HG02763 (cell line): ENCODE data around the gene E2F1.

Experiments used
- ATAC-seq: cut with Tn5 transposase; IDR thresholded peaks from one replicate; pipeline ENCODE4 v1.9.1; 2021; ENCODE audit warnings: mild to moderate bottlenecking, moderate library complexity; ENCODE audit not compliant: unreplicated experiment

Gene E2F1

DNA sequence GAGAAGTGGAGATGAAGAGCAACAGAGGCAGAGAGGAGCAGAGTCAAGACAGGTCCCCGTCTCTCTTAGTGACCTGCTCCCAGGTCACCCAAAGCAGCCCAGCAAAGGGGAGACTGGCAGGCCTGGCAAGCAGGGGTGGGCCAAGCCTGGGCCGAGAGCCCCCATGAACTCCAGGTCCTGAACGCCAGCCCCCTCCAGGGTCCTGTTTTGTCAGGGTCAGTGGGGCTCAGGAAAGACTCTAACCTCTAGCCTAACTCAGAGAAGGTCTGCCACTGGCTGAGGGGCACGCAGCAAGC is 13.1 kb downstream of the E2F1 start:
- no peak for ATAC-seq

DNA sequence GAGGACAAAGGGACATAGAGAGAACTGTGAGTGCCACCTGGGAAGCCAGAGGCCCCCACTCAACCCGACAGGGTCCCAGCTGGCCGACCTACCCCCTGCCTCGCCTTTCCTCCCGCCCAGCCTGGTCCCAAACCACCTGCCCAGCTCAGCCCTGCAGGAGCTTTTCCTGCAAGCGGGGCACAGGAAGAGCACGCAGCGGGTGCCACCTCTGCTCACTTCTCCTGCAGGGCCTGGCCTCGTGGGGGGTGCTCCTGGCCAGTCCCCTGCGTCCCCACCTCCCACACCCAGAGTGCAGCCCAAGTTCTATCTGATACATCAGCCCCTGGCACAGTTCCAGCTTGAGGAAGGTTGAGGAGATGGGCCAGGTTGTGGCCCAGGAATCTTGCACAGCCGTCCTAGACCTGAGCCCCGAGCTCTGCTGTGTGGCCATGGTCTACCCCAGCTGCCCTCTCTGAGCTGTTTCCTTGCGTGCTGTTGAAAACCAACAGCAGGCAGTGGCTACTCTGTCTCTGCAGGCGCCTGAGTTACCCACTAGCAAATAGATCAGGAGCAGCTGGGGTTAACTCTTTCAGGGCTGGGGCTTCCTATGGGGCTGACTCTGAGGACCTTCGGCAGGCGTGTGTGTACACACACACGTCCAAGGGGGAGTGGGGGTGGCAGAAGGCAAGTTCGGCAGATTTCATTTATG is 13.6 kb downstream of the E2F1 start:
- no peak for ATAC-seq

DNA sequence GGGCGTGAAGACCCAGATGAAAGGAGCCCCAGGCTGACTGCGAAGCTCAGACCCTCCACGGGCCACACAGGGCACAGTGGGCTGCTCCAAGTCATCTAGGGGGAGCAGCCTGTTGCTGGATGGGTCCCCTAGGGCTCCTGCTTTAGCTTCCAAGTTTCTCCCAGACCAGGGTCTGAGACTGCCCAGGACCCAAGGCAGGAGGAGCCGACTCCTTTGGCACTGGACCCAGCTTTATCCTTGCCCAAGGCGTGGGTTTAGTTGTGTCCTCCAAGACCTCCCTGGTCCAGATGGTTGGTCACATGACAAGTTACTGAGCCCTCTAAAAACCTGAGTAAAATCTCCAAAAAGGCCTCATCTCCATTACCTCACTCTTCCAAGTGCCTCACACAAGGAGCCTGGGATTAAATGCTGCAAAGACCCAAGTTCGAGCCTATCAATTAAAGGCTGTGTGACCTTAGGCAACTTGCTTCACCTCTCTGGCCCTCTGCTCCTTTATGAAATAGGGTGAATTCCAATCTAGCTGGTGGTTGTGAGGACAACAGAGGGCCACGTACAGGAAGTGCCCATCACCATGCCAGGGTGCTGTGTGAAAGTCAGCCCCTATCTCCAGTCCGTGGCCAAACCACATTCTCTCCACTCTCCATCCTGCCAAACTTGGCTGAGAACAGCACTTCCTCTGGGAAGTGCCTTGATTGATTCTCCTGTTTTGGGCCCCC is 14.5 kb downstream of the E2F1 start:
- ATAC-seq = no peak

DNA sequence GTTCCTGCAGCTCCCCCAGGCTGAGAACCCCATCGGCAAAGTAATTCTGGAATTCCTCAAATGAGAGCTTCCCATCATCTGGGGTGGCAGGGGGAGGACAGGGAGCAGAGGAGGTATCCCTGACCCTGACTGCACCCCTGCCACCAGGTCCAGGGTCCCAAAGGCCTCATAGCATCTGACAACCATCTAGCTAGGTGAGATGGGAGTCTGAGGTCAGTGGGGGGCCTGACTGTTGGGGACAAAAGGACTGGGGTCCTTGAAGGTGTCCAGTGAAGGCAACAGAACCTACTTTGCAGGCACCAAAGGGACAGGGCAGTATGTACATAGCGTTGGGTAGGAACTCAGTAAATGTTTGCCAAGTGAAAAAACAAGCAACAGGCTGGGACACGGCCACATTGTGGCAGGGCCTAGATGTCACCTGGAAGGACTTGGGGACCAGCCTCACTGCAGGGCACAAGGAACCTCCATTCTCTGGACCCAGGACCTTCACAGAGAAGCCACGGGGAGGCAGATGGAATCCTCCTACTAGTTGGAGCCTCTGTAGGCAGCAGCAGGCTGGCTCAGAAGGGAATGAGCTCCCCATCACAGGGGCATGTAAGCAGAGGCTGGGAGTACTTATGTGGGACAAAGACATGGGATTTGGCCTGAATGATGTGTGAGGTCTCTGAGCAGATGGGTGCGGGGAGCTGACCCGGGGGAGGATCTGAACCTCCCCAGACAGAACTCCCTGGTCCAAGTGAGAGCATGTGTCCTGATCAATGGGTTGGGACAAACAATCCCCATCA is 15.3 kb downstream of the E2F1 start:
- no peak for ATAC-seq

DNA sequence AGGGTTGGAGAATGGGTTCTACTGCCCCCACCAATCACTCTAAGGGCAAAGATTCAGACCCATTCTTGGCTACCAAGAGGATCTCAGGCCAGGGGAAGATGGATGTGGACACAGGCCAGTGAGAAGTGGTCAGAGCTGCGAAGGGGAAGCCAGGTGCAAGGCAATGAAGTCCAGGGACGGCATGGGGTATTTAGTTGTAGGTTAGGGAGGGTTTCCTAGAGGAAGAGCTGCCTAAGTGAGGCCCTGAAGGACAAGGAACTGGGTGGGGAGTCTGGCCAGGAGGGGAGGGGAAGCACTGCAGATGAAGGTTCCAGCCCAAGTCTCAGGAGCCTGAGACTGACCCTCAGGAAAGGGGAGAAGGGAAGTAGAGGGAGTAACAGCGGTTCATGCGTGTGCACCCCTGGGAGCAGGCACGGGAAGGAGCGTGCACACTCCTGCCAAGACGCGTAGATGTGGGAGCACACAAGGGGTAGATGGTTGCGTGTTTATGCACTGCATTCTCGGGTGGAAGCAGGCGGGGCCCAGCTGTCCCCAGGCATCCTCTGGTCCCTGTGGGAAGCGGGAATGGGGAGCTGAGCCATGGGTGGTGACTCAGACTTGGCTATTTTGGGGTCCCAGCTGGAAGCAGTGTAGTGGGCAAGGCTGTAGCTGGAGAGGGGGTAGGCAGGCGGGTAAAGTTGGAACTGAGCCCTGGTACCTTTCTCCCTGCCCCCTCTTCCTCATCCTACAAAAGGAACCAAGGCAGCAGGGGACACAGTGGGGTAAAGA is 16.1 kb downstream of the E2F1 start:
- no peak for ATAC-seq

DNA sequence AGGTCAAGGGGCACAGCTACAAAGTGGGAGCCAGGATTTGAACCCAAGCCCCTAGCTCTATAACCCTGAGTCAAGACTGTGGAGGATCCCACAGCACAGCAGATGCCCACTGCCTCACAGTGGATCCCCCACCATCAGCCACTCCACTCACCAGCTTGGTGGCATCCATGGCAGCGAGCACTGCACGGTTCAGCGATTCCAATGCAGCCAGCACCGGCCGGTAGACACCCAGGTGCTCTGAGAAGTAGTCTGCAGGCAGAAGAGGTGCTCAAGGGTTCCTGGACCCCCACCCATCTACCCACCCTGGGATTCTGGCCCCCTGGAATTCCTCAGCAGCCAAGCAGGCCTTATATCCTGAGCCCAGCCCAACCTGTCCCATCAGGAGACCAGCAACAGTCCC is 17.0 kb downstream of the E2F1 start:
- no peak for ATAC-seq

DNA sequence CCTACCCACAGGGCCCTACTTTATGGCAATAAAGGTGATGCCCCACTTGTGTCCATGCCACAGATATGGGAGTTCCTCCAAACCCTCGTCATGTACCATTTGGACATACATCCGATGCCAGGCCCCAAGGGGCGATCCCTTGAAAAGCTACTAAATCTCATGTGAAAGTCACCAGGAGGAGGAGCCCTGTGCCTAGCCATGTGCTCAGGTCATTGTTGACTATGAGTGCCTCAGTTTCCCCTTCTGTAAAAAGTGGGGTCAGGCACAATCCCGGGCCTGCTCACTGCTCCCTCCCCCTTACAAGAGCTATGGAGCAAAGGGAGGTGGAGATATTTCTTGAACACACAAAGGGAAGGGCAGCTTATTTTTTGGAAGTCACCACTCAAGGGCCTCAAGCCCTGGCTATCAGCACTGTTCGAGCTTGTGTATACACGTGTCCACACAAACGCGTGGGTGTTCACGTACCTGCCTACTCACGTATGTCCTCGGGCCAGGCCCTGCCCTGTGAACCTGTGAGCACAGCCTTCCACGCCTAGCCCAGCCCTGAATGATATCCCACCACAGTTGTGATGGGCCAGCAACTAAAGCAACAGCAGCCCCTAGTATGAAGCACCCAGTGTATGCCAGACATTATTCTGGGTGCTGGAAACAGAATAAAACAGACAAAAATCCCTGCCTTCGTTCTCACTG is 17.6 kb downstream of the E2F1 start:
- ATAC-seq = no peak

DNA sequence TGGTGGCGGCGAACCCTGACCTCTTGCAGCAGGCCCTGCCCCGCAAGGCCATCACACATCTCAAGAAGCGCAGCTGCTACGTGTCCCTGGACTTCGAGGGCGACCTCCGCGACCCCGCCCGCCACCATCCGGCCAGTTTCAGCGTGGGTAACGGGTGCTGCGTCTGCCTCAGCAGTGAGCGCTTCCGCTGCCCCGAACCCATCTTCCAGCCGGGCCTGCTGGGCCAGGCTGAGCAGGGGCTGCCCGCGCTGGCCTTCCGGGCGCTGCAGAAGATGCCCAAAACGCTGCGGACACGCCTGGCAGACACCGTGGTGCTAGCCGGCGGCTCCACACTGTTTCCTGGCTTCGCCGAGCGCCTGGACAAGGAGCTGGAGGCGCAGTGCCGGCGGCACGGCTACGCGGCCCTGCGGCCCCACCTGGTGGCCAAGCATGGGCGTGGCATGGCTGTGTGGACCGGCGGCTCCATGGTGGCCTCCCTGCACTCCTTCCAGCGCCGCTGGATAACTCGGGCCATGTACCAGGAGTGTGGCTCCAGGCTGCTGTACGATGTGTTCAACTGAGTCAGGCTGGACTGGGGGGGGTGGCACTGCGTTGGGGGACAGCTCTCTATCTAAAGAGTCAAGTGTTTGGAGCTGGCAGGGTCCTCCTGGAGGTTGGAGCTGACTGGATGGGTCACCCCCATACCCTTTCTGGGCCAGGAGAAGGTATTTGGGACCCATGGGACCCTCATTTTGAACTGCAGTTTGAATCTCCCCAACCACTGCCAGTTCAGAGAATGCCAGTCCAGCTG is 18.3 kb downstream of the E2F1 start:
- ATAC-seq = peak; percentile 39

DNA sequence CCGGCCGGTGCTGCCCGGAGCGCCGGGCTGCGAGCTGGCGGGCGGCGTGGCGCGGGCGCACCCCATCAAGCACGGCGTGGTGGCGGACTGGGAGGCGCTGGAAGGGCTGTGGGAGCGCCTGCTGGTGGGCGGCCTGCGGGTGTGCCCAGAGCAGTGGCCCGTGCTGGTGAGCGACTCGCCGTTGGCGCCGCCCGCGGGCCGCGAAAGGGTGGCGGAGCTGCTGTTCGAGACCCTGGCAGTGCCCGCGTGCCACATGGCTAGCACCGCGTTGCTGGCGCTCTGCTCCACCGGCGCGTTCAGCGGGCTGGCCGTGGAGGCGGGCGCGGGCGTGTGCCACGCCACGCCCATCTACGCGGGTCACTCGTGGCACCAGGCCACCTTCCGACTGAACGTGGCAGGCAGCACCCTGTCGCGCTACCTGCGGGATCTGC is 18.9 kb downstream of the E2F1 start:
- ATAC-seq = no peak

DNA sequence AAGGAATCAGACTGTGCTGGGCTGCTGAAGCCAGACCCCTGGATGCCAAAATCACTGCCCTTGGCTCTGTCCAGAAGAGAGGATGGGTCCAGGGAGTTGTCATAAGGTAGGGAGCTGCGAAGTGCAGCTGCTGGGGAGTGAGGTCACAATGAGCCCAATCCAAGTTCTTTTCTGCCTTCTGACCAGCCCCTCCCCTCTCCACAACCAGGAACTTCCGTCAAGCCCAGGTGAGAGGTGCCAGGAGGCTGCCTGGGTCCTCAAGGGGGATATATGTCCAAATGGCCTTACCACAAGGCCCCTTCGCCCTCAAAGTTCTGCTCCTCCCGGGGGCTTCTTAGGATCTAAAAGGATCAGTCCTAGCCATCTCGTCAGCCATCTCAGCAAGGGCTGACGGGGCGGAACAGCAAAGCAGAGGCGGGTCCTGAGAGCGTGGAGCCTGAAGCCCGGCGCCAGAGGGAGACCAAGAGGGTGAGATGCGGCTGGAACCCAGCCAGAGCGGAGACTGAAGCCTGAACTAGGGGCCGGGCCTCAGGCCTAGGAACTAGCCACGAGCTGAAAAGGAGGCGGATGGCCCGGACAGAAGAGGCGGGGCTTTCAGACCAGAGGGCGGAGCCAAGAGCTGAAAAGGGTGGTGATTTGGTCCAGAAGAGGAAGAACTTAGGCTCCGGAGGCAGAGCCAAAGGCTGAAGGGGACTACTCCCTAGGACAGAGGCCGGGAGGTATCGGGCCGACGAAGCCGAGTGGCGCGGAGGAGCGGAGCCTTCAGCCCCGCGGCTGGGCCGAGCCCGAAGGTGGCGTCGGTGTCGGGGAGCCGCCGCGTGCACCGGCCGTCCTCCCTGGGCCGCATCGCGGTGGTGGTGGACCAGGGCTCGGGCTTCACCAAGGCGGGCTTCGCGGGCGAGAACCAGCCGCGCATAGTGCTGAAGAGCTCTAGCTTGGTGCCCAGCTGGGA is 19.6 kb downstream of the E2F1 start, which contains the start of gene ACTL10:
ACTL10 (plus strand) TSS at position 651 of the 952 bp plus-strand sequence. CDS start 555 bp downstream, outside the sequence.
- peak; percentile 63 for ATAC-seq

DNA sequence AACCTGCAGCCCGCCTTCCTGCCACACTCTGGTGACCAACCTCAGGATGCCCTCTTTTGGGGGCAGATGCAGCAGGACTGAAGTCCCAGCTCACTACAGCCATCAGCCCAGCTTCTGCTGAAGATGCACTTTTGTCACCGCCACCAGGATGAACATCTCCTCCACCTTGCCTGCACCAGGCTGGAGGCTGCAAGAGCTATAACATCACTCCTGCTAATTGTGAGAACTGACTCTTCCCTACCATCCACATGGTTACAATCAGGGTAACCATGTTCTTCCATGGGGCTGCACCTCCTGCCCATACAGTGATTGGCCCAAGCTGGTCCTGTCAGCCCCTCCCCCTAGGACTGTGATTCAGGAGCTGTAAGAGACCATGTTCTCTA is 21.4 kb downstream of the E2F1 start:
- ATAC-seq = no peak

DNA sequence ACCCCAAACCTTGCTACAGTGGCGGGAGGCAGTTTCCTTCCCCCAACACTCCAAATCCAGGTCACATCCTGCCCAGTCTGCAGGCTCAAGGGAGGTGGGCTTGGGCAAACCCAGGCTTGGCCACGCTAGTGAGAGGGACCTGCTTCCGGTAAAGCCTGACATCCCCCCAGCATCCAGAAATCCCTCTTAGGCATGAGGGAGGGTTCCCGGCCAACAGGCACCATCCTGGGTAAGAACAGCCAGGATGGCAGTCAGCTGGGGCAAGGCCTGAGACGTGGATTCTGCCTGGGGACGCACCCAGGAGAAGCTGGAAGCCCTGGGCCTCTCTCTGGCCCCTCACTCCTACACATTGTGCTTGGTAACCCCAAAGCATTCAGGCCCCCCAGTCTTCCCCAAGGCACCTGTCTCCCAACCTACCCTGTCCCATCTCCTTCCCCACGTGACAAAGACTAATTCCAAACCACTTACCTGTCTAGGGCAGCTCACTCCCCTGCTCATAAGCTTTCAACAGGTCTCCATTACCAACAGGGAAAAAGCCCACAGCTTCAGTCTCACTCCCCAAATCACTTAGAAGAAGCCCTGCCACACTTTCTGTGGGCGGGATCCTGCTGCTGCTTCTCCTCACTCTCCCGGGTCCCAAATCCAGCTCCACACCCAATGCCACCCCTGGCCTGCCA is 22.0 kb downstream of the E2F1 start:
- no peak for ATAC-seq

DNA sequence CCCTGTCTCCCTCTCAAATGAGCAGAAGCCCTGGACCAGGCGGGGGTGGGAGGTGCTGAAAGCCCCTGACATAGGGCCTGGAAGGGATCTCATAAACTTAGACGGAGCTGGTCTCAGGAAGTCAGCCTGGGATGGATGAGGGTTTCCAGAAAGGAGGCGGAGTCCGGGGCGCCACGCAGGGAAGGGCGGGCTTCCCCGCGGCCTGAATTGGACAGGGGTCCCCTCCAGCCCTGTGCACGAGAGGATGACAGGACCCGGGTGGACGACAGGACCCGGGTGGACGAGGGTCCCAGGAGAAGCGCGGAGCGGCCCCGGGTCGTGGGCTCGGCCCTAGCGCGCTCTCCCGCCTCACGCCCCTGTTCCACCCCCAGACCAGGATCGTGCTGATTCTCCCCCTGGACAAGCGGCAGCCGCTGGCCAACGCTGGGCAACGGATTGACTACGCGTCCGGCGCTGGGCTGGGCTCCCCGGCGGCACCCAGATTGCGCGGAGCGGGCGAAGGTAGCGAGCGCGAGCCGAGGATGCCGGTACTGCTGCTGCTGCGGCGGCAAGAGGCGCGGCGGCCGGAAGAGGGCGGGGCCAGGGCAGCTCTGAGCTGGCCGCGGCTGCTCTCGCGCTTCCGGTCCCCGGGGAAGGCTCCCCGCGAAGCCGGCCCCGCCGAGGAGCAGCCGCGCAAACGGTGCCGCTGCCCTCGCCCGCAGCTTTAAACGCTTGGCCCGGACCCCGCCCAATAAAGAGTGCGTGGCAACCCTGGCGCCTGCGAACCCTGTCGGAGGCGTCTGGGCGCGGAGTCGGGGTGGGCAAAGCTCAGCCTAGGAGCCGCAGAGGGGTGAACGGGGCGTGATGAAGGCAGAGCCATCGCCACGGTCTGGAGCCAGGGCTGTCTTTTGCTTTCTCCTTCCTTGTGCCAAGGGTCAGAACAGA is 22.8 kb downstream of the E2F1 start:
- peak; percentile 41 for ATAC-seq

DNA sequence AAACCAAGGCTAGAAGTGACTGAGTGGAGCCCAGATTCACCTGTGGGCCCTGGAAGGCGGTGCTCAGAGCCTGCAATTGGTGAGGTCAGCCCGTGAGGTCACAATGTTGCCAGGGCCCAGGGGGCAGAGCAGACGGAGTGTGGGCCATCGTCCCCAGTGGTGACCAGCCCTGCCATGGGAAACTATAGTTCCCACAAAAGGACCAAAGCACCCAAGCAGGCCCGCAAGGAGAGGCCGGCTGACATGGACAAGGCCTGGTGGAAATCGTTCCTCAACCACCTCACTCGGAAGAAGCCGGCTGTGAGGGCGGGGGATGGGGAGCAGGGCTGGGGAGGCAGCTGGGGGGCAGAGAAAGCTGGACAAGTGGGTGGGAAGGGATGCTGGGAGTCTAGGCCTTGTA is 24.0 kb downstream of the E2F1 start, which contains the start of gene C20orf144:
C20orf144 (plus strand) TSS at position 156 of the 400 bp plus-strand sequence; CDS start at position 175, 19 bp downstream.
- no peak for ATAC-seq

DNA sequence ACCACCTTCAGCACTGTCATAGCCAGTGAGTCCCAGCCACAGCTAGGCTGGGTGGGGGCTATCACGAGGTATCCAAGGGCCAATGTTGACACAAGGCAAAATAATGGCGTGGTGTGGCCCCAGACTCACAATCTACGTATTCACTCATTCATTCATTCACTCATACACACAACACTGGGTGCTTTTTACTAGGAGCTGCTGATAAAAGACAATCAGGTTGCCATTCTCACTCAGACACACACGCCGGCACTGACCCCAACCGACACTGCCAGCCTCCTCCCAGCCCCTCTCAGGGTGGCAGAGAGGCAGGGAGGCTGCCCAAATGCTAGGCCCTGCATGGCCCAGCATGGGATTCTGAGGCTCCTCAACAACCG is 25.5 kb downstream of the E2F1 start:
- no peak for ATAC-seq

DNA sequence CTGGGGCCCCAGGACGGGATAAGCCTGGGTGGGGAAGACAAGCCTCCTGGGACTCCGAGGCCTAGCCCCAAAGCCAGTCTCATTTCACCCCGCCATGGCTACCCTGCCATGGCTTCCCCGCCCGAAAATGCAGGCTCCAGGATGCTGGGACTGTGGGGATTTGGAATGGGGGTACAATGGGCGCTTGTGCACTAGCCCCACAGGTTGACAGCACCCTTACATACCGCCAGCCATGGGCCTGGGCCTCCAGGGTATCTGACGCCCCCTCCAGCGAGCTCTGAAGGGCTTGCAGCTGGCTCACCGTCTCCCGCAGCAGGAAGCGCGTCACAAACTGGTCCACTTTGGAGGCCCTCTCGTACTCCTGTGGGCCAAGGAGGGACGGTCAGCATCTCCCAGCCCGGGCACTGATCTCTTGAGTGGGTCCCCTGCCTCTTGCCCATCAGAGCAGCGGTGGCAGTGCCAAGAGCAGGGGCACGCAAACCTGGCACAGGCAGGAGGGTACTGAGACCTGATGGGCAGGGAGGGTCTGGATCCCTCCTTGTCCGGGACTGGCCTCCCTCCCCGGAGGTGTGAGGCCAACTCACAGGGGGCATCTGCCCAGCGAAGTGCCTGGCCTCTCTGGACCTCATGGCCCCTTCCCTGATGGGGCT is 26.0 kb downstream of the E2F1 start:
- ATAC-seq = no peak
